Thymus (tissue), 14 donors: ENCODE measurements around the gene SLC48A1. TPM values are rescaled to one million over a fixed set of nuclear protein-coding genes. Genes with fewer than 3 reads are reported as not detected.

Experiments used
- DNase-seq, 9 donors: peaks; one replicate each; pipeline ENCODE4 v3.0.0-alpha.2; 2013; ENCODE audit warnings: low spot score in 9 of 9, low read depth in 6 of 9, missing footprints in 1 of 9
- H3K27ac ChIP-seq, 2 donors: one replicate each; pipeline ENCODE4 v1.5.1; 2013; ENCODE audit warnings: control low read depth in 1 of 2, low read depth in 1 of 2, low read length in 1 of 2, mild to moderate bottlenecking in 1 of 2, moderate library complexity in 1 of 2
- H3K27me3 ChIP-seq, 2 donors: one replicate each; pipeline ENCODE4 v1.5.1; 2013; ENCODE audit warnings: low read length in 1 of 2; ENCODE audit not compliant: control insufficient read depth in 2 of 2, insufficient read depth in 1 of 2
- H3K36me3 ChIP-seq, 2 donors: one replicate each; pipeline ENCODE4 v1.5.1; 2013; ENCODE audit warnings: low read length in 1 of 2, mild to moderate bottlenecking in 1 of 2, moderate library complexity in 1 of 2; ENCODE audit not compliant: control insufficient read depth in 2 of 2, insufficient read depth in 2 of 2
- H3K4me1 ChIP-seq, 2 donors: one replicate each; pipeline ENCODE4 v1.5.1; 2013; ENCODE audit warnings: low read length in 2 of 2; ENCODE audit not compliant: control insufficient read depth in 2 of 2, insufficient read depth in 2 of 2
- H3K4me3 ChIP-seq, 2 donors: one replicate each; pipeline ENCODE4 v1.5.1; 2013; ENCODE audit warnings: low read length in 2 of 2, control low read depth in 1 of 2, mild to moderate bottlenecking in 1 of 2
- H3K9me3 ChIP-seq, 2 donors: one replicate each; pipeline ENCODE4 v1.5.1; 2013; ENCODE audit warnings: low read length in 1 of 2, mild to moderate bottlenecking in 1 of 2; ENCODE audit not compliant: control insufficient read depth in 2 of 2, insufficient read depth in 1 of 2
- WGBS: extraction: QIAGEN DNeasy Blood & Tissue Kit; methylation state at CpG from one replicate; pipeline ENCODE4 v1.1.7; 2013; 5-methylcytosine and 5-hydroxymethylcytosine counted together
- long read RNA-seq, 10 donors: transcript quantifications; one replicate each; lab custom pipeline, GENCODE V29; 2026
- polyA plus RNA-seq: library from polyadenylated mRNA; stranded (reverse); fragments of 200-250 nt; gene quantifications from one replicate; pipeline ENCODE4 v1.2.3, GENCODE V29; 2013
- total RNA-seq: library from RNA; stranded (reverse); fragments of 120-200 nt; gene quantifications from one replicate; pipeline ENCODE4 v1.2.4, GENCODE V29; 2013
- donor health status: healthy.

SLC48A1 gene
- total RNA-seq = 4.5 TPM
- polyA plus RNA-seq = 9.3 TPM
- long read RNA-seq, donor 1, partial matches to known transcripts = 0 of 1 reads
- long read RNA-seq, donor 1, other reads (novel, unspliced or antisense) = 0 of 1 reads
- long read RNA-seq, donor 2 = 0 reads
- long read RNA-seq, donor 3, transcript SLC48A1-201 (3 exons, 3,010 nt) = major isoform, 6 of 170 reads
- long read RNA-seq, donor 3, partial matches to known transcripts = 164 of 170 reads
- long read RNA-seq, donor 3, other reads (novel, unspliced or antisense) = 0 of 170 reads
- long read RNA-seq, donor 4, transcript SLC48A1-201 (3 exons, 3,010 nt) = major isoform, 7 of 7 reads
- long read RNA-seq, donor 4, partial matches to known transcripts = 0 of 7 reads
- long read RNA-seq, donor 4, other reads (novel, unspliced or antisense) = 0 of 7 reads
- long read RNA-seq, donor 5, transcript SLC48A1-201 (3 exons, 3,010 nt) = major isoform, 11 of 36 reads
- long read RNA-seq, donor 5, partial matches to known transcripts = 25 of 36 reads
- long read RNA-seq, donor 5, other reads (novel, unspliced or antisense) = 0 of 36 reads
- long read RNA-seq, donor 6, partial matches to known transcripts = 207 of 211 reads
- long read RNA-seq, donor 6, other reads (novel, unspliced or antisense) = 0 of 211 reads
- long read RNA-seq, donor 7, transcript SLC48A1-201 (3 exons, 3,010 nt) = major isoform, 7 of 8 reads
- long read RNA-seq, donor 7, partial matches to known transcripts = 0 of 8 reads
- long read RNA-seq, donor 7, other reads (novel, unspliced or antisense) = 0 of 8 reads
- long read RNA-seq, donor 8, partial matches to known transcripts = 0 of 3 reads
- long read RNA-seq, donor 8, other reads (novel, unspliced or antisense) = 0 of 3 reads
- long read RNA-seq, donor 9, partial matches to known transcripts = 130 of 131 reads
- long read RNA-seq, donor 9, other reads (novel, unspliced or antisense) = 0 of 131 reads
- long read RNA-seq, donor 10, partial matches to known transcripts = 137 of 147 reads
- long read RNA-seq, donor 10, other reads (novel, unspliced or antisense) = 6 of 147 reads

DNA sequence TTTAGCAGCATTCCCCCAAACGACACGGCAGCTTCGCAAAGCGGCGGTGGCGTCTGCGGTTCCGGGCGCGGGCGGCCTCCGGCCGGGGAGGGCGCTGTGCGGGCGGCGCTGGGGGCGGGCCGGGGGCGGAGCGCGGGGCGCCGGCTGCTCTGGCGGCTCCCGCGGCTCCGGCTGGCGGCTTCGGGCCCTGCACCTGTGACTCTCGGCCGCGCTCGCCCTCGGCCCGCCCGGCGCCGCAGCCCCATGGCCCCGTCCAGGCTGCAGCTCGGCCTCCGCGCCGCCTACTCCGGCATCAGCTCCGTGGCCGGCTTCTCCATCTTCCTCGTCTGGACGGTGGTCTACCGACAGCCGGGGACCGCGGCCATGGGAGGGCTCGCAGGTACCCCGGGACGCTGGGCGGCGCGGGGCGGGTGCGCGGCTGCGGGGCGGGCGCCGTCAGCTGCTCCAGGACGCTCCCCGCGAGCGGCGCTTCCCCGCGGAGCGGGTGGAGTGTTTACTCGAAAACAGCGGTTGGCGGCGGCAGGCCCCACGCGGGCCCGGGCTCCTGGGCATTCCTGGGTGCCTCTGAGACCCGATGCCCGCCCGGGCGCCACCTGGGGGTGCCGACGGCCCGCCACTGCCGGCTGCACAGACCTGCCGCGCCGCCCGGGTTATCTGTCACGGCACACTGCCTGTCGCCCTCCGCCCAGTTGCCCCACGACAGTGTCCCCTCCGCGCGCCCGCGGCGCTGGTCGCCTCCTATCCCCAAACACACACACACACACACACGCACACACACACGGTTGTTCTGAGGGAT is at the start of gene SLC48A1:
Gene SLC48A1 (plus strand): TSS at position 177 of the 796 bp plus-strand sequence. CDS start 67 bp downstream, at position 244.
- Histone ChIP-seq H3K36me3 (no peaks in the 10 kb centered on the region), H3K9me3 (no peaks in the 10 kb centered on the region), H3K27me3 (peaks cover 0 to 11% of the 10 kb centered on the region in 2 donors), H3K4me1 (peaks cover 28 to 57% of the 10 kb centered on the region in 2 donors), H3K27ac (peak within 1 kb of the TSS in 1 of 2 donors; percentile 66), H3K4me3 (peak within 1 kb of the TSS; percentile 44 to 87)
- WGBS = under 1% methylated on average over 106 of the region's 106 CpGs
- DNase-seq = peak in 5 of 9 donors; percentile 39 to 79 (median 61)

DNA sequence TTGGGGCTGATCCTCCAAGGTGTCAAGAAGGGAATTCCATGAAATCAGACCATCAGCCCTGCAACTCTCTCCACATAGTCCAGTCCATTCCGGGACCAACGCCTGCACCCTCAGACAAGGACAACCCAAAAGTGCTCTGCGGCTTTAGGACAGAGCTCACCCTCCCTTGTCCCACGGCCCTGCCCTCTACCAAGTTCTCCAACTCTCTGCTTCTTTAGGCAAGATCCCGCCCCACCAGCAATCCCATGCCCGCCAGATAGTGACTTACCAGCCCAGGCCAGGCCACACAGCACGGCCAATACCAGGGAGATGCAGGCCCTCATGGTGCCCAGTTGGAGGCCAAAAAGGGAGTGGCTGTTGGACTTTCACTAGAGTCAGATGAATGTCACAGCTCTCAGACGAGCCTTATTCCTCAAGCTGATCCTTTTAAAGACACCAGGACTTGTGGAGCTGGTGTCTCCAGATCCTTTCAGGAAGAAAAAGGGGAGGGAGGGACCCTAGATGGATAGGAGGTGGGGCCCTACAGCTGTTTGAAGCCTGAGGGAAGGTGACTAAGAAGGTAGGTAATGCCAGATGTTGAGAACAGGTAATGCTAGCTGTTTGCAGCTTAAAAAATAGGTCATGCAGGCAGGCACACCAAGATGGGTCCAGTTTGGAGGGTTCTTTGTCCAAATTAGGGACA is 47.8 kb upstream of the SLC48A1 start, which contains the start of gene ENDOU:
Gene ENDOU (minus strand): TSS at position 400 of the 682 bp plus-strand sequence. CDS start 77 bp downstream, at position 323.
- no peak within 1 kb of the TSS for H3K4me3 ChIP-seq

DNA sequence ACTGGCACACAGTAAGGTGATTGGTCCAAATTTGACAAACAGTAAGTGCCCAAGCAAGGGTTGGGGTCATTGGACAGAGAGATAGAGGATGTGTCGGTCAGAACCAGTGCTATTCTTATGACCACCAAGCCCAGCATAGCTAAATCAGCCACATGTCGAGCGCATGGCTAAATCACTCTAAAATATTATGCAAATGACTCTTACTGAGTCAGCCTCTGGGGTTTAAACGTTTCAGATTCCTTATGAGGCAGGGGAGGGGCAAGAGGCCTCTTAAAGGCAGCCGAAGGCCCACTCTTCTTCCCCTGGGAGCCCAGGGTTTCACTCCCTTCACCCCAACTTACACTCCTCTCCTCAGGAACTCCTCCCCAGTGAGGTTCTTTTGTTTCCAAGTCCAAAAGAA is 47.1 kb upstream of the SLC48A1 start:
- no peaks in the 10 kb centered on the region for H3K9me3 ChIP-seq
- no peak overlapping the region for H3K4me3 ChIP-seq
- 87% methylated on average over 5 of the region's 5 CpGs for WGBS

More for the DNA sequence above, 47.8 kb upstream of the SLC48A1 start, which contains the start of gene ENDOU:
- no peak within 1 kb of the TSS for H3K27ac ChIP-seq
- WGBS = 98% methylated on average over 8 of the region's 8 CpGs
- no peaks in the 10 kb centered on the region for H3K4me1 ChIP-seq
- no peaks in the 10 kb centered on the region for H3K9me3 ChIP-seq
- no peak for DNase-seq
- H3K36me3 ChIP-seq = no peaks in the 10 kb centered on the region
- H3K27me3 ChIP-seq = no peaks in the 10 kb centered on the region

DNA sequence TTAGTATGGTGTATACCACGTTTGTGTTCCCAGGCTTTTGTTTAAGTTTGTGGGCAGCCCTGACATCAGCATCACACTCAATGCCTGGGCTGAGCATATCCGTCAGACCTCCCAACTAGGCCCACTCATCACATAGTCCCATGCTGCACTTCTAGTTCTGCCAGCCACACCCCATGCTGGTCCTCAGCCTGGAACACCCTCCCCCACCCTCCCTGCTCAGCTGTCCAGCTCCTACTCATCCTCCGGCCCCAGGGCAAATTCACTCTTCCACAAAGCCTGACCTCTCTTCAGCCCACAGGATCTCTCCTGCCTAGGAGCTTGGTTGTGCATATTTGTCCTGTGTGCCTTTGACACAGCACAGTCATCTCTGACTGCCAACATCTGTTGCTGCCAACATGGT is 43.8 kb upstream of the SLC48A1 start:
- no peaks in the 10 kb centered on the region for H3K27me3 ChIP-seq
- no peaks in the 10 kb centered on the region for H3K9me3 ChIP-seq
- no peak overlapping the region for H3K4me3 ChIP-seq
- no peaks in the 10 kb centered on the region for H3K36me3 ChIP-seq
- H3K4me1 ChIP-seq = no peaks in the 10 kb centered on the region
- WGBS = 93% methylated on average over 3 of the region's 3 CpGs
- no peak for DNase-seq
- H3K27ac ChIP-seq = no peak overlapping the region

More for the DNA sequence above, 47.1 kb upstream of the SLC48A1 start:
- H3K36me3 ChIP-seq = no peaks in the 10 kb centered on the region
- H3K27ac ChIP-seq = no peak overlapping the region
- DNase-seq = no peak
- no peaks in the 10 kb centered on the region for H3K27me3 ChIP-seq
- H3K4me1 ChIP-seq = no peaks in the 10 kb centered on the region

DNA sequence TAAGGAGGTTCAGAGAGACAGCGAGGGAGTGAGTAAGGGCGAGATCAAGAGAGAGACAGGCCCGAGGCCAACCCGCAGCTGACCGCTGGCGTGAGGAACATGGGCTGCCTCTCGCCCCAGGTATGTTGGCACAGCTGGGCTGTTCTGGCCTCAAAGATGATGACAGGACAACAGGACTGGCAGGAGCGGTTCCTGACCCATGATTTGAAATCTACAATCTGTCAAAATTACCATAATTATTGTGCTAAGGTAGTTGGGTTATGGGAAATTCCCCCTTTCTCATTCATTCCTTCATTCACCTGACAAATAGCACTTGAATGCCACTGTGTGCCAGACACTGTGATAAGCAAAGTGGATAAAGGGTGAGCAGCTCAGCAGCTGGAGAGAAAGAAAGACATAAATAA is 42.7 kb upstream of the SLC48A1 start:
- 94% methylated on average over 8 of the region's 8 CpGs for WGBS
- DNase-seq = no peak
- Histone ChIP-seq H3K9me3 (no peaks in the 10 kb centered on the region), H3K27me3 (no peaks in the 10 kb centered on the region), H3K36me3 (no peaks in the 10 kb centered on the region), H3K4me3 (no peak overlapping the region), H3K4me1 (no peaks in the 10 kb centered on the region), H3K27ac (no peak overlapping the region)

DNA sequence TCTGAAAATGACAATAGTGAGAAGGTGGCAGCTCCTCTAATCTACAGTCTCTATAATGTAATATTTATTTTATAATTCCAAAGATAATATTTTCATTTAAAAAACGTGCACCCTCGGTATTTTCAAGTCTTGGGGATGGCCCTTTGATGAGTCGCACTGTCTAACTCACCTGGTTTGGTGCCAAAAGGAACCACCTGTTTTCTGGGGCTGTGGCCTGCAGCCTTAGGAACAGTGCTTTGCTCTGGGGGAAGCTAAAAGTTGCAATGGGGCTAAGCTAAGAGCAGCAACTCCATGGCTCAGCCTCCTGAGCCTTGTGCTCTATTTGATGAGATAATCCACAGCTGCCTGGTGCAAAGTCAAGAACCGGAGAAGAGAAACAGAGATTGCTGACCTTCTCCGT is 41.3 kb upstream of the SLC48A1 start:
- 87% methylated on average over 5 of the region's 5 CpGs for WGBS
- no peak for DNase-seq
- Histone ChIP-seq H3K9me3 (no peaks in the 10 kb centered on the region), H3K27me3 (no peaks in the 10 kb centered on the region), H3K27ac (no peak overlapping the region), H3K4me3 (no peak overlapping the region), H3K36me3 (no peaks in the 10 kb centered on the region), H3K4me1 (no peaks in the 10 kb centered on the region)

DNA sequence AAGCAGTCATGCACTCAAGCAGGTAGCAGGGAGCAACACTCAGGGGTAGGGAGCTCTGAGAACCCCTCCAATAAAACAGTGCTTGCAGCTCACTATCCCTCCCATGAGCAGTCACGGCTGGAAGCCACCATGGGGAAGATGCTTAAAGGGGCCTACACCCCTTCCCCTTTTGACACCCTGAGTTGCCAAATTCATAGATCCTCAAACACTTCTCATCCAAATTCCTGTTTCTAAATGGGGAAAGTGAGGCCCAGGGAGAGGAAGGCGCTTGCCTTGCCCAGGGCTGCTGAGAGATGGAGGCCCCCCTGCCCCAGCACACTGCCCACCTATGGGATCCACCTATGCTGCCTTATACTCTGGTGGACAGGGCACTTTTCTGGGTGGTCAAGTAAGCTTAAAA is 40.5 kb upstream of the SLC48A1 start:
- Histone ChIP-seq H3K27me3 (no peaks in the 10 kb centered on the region), H3K9me3 (no peaks in the 10 kb centered on the region), H3K4me3 (no peak overlapping the region), H3K36me3 (no peaks in the 10 kb centered on the region), H3K27ac (no peak overlapping the region), H3K4me1 (no peaks in the 10 kb centered on the region)
- DNase-seq = no peak
- WGBS = 92% methylated on average over 2 of the region's 2 CpGs

DNA sequence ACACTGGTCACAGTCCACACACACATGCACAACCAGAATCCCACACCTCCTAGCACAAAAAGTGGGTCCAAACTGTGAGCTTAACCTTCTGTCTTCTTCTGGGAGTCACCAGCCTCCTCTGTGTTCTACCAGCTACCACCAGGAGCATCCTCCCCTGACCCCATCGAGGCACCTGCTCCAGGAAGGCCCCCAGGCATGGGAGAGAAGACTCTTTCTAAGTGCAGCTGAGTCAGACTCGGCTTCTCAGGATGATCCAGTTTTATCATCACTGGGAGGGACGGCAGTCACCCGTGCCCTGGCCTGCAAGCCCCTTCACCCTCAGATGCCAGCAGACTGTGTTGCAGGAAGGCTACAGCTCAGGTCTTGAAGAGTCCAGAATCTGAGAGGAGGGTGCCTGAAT is 39.9 kb upstream of the SLC48A1 start:
- Histone ChIP-seq H3K36me3 (no peaks in the 10 kb centered on the region), H3K4me3 (no peak overlapping the region), H3K27ac (no peak overlapping the region), H3K4me1 (no peaks in the 10 kb centered on the region), H3K27me3 (no peaks in the 10 kb centered on the region), H3K9me3 (no peaks in the 10 kb centered on the region)
- DNase-seq = no peak
- WGBS = 95% methylated on average over 4 of the region's 4 CpGs
